Measurements from ENCODE around the gene TRABD2B.

Gene TRABD2B

DNA sequence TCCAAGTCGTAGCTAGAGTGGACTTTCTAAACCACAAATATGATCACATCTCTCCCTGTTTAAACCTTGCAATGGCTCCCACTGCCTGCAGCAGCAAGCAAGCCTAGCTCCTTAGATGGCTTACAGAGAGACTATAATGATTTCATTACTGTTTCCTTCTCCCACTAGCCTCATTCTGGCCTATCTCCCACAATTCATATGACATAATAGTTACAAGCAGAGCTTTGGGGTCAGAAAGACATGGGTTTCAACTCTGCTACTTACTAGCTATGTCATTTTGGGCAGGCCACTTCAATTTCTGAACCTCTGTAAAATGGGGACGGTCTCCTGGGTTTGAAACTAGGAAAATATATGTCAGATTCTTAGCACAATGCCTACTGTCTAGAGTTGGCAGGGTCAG is 143.3 kb downstream of the TRABD2B start:
- no peak overlapping the region for H3K27ac ChIP-seq
- TF ChIP-seq, protein P1, sequence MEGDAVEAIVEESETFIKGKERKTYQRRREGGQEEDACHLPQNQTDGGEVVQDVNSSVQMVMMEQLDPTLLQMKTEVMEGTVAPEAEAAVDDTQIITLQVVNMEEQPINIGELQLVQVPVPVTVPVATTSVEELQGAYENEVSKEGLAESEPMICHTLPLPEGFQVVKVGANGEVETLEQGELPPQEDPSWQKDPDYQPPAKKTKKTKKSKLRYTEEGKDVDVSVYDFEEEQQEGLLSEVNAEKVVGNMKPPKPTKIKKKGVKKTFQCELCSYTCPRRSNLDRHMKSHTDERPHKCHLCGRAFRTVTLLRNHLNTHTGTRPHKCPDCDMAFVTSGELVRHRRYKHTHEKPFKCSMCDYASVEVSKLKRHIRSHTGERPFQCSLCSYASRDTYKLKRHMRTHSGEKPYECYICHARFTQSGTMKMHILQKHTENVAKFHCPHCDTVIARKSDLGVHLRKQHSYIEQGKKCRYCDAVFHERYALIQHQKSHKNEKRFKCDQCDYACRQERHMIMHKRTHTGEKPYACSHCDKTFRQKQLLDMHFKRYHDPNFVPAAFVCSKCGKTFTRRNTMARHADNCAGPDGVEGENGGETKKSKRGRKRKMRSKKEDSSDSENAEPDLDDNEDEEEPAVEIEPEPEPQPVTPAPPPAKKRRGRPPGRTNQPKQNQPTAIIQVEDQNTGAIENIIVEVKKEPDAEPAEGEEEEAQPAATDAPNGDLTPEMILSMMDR (conservative IDR thresholded peaks at IDR 0.05) = no peak
- no peak for TF ChIP-seq ZFX (IDR thresholded peaks at IDR 0.05)

DNA sequence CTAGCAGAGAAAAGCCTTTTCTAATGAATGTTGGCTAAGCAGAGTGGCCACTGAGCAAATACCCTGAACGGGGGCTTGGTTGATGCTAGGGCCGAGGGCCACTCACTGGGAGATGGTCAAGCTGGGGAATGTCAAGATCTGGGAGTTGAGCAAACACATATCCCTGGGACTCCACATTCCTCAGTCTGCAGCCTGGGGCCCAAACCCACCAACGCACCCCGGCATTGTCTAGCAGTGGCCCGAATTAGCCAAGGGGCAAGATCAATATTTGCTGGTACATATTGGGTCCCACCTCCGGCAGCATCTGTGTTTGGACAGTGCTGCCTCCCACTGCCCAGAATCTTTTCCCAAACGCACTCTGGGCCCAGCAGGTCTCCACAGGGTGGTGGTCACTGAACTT is 144.1 kb downstream of the TRABD2B start:
- H3K27ac ChIP-seq = no peak overlapping the region
- no peak for TF ChIP-seq ZFX (IDR thresholded peaks at IDR 0.05)
- TF ChIP-seq, protein P1 (conservative IDR thresholded peaks at IDR 0.05) = no peak

- H3K27ac ChIP-seq = no peak overlapping the region
- TF ChIP-seq ZFX (IDR thresholded peaks at IDR 0.05) = no peak
- TF ChIP-seq, protein P1 (conservative IDR thresholded peaks at IDR 0.05) = no peak
Measured at GRCh38 chr1:47852006-47852718, 145.0 kb downstream of the TRABD2B start.

DNA sequence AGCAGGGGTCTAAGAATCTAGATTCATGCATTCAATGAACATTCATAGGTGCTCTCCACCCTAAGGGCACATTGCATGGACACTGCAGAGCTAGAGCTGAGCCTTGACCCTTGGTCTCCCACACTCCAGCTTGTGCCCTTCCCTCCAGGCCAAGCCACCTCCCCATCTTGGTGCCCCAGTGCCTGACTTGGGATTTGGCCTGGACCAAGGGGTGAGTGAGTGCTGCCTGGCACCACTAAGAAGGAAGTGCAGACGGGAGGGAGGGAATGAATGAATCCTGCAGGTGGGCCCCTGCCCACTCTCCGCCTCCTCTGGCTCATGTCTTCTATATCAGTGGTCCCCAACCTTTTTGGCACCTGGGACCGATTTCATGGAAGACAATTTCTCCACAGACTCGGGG is 146.7 kb downstream of the TRABD2B start:
- H3K27ac ChIP-seq = no peak overlapping the region
- no peak for TF ChIP-seq ZFX (IDR thresholded peaks at IDR 0.05)
- TF ChIP-seq, protein P1 (conservative IDR thresholded peaks at IDR 0.05) = no peak

GRCh38 chr1:47849591-47850261 is 147.5 kb downstream of the TRABD2B start:
- H3K27ac ChIP-seq = no peak overlapping the region
- TF ChIP-seq, protein P1 (conservative IDR thresholded peaks at IDR 0.05) = no peak
- no peak for TF ChIP-seq ZFX (IDR thresholded peaks at IDR 0.05)

- no peak for TF ChIP-seq ZFX (IDR thresholded peaks at IDR 0.05)
- TF ChIP-seq, protein P1 (conservative IDR thresholded peaks at IDR 0.05) = no peak
- H3K27ac ChIP-seq = no peak overlapping the region
Measured at GRCh38 chr1:47849005-47849521, 148.1 kb downstream of the TRABD2B start.

- H3K27ac ChIP-seq = no peak overlapping the region
- TF ChIP-seq, protein P1 (conservative IDR thresholded peaks at IDR 0.05) = no peak
- no peak for TF ChIP-seq ZFX (IDR thresholded peaks at IDR 0.05)
Measured at GRCh38 chr1:47847763-47848162, 149.4 kb downstream of the TRABD2B start.

Data from C4-2B (cell line).